Bronchial epithelial cell (primary cell): ENCODE measurements around the gene LRRC17. TPM values are rescaled to one million over a fixed set of nuclear protein-coding genes. Genes with fewer than 3 reads are reported as not detected.

Experiments
- DNase-seq: peaks from one replicate; pipeline ENCODE4 v3.0.0-alpha.2; 2010; ENCODE audit warnings: low read depth
- FAIRE-seq: peaks from 2 replicates; lab custom pipeline; 2011; peaks lifted over from hg19 to GRCh38; lab: Jason Lieb, UNC
- H3K27me3 ChIP-seq: 2 replicates; pipeline ENCODE4 v1.5.1; 2011; ENCODE audit warnings: low read length; ENCODE audit not compliant: control insufficient read depth, insufficient read depth
- H3K36me3 ChIP-seq: 2 replicates; pipeline ENCODE4 v1.5.1; 2011; ENCODE audit warnings: low read length; ENCODE audit not compliant: control insufficient read depth, insufficient read depth
- H3K4me3 ChIP-seq: 2 replicates; pipeline ENCODE4 v1.5.1; 2011; ENCODE audit warnings: mild to moderate bottlenecking, low read depth, low read length, control low read depth
- total RNA-seq: library from RNA; depleted of rRNA; stranded (reverse); fragments of >200 nt; gene quantifications from 2 replicates; pipeline ENCODE4 v1.2.1, GENCODE V29; 2014
- TF ChIP-seq, protein P1 (sequence below): IDR thresholded peaks from 2 replicates; pipeline ENCODE4 v1.5.1; 2011; ENCODE audit warnings: mild to moderate bottlenecking, moderate library complexity, low read length, control low read depth, inconsistent platforms; ENCODE audit not compliant: insufficient read depth, severe bottlenecking

The LRRC17 gene
- total RNA-seq, 1 donor from 2014 or later, result 0.26 TPM

DNA sequence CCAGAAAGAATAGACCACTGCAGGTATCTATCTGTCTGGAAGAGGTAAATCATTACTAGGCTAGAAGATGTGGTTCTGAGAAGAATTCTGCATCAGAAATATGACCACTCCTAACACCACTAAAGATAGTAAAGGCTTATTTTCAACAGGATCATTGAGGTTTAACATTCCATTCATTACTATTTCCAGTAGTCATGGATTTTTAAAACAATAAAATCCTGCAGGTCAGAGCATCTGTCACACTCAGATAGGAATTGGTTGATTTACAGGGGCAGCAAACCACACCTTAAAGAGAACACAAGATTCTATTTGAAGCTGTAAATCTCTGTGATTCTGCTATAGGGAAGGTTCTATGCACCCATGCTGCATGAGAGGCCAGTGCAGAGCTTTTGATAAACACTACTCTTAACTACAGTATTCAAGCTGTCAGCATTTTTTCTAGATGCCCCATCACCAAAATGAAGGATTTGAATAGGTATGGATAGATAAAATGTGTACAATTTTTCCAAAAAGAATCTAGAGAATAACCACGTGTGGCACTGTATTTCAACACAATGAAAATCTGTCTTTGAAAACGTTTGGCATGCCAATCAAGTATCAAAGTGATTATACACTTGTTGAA, 14.6 kb downstream of the LRRC17 start:
- Histone ChIP-seq H3K27me3 (no peaks in the 10 kb centered on the region), H3K36me3 (no peaks in the 10 kb centered on the region), H3K4me3 (no peak overlapping the region)
- TF ChIP-seq, protein P1, sequence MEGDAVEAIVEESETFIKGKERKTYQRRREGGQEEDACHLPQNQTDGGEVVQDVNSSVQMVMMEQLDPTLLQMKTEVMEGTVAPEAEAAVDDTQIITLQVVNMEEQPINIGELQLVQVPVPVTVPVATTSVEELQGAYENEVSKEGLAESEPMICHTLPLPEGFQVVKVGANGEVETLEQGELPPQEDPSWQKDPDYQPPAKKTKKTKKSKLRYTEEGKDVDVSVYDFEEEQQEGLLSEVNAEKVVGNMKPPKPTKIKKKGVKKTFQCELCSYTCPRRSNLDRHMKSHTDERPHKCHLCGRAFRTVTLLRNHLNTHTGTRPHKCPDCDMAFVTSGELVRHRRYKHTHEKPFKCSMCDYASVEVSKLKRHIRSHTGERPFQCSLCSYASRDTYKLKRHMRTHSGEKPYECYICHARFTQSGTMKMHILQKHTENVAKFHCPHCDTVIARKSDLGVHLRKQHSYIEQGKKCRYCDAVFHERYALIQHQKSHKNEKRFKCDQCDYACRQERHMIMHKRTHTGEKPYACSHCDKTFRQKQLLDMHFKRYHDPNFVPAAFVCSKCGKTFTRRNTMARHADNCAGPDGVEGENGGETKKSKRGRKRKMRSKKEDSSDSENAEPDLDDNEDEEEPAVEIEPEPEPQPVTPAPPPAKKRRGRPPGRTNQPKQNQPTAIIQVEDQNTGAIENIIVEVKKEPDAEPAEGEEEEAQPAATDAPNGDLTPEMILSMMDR, result no peak
- DNase-seq, result no peak
- no peak for FAIRE-seq

- H3K36me3 ChIP-seq, result no peaks in the 10 kb centered on the region
Measured at GRCh38 chr7:102931757-102932156, 19.0 kb downstream of the LRRC17 start.

GRCh38 chr7:102933763-102934162, 21.0 kb downstream of the LRRC17 start:
- no peak for FAIRE-seq
- TF ChIP-seq, protein P1, result no peak
- H3K4me3 ChIP-seq, result no peak overlapping the region
- peak; percentile 89 for DNase-seq
- no peaks in the 10 kb centered on the region for H3K36me3 ChIP-seq
- no peaks in the 10 kb centered on the region for H3K27me3 ChIP-seq

More at GRCh38 chr7:102931757-102932156, 19.0 kb downstream of the LRRC17 start:
- no peaks in the 10 kb centered on the region for H3K27me3 ChIP-seq
- no peak overlapping the region for H3K4me3 ChIP-seq
- TF ChIP-seq, protein P1, result no peak
- no peak for FAIRE-seq
- DNase-seq, result no peak

DNA sequence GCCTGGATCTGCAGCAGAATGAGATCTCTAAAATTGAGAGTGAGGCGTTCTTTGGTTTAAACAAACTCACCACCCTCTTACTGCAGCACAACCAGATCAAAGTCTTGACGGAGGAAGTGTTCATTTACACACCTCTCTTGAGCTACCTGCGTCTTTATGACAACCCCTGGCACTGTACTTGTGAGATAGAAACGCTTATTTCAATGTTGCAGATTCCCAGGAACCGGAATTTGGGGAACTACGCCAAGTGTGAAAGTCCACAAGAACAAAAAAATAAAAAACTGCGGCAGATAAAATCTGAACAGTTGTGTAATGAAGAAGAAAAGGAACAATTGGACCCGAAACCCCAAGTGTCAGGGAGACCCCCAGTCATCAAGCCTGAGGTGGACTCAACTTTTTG, 21.4 kb downstream of the LRRC17 start:
- no peak for FAIRE-seq
- no peak overlapping the region for H3K4me3 ChIP-seq
- H3K36me3 ChIP-seq, result no peaks in the 10 kb centered on the region
- no peaks in the 10 kb centered on the region for H3K27me3 ChIP-seq
- TF ChIP-seq, protein P1, result no peak
- no peak for DNase-seq

DNA sequence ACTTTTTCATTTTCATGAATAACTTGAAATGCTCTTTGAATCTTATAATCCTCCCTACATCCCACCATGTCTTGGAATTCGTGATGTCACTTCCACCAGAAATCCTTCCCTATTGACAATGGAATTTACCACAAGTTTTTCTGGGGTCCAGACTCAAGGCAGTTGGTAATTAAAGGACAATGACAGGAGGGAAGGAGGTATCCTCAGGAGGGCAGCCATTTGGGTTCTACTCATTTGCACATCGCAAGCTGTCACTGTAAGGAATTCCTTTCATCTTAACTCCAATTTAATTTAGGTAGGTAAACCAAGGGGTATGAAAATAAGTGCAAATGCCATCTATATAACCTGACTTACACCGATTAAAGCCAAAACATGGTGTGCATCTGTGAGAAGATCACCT, 21.9 kb downstream of the LRRC17 start:
- TF ChIP-seq, protein P1, result no peak
- H3K4me3 ChIP-seq, result no peak overlapping the region
- H3K27me3 ChIP-seq, result no peaks in the 10 kb centered on the region
- no peaks in the 10 kb centered on the region for H3K36me3 ChIP-seq
- FAIRE-seq (no peak), DNase-seq (no peak)
